ES-I3 (cell line): ENCODE measurements around the gene MYEOV.

ENCODE experiments used
- H3K36me3 ChIP-seq: 2 replicates; pipeline ENCODE4 v1.6.1; 2013; ENCODE audit warnings: mild to moderate bottlenecking, low read length, control low read depth, moderate library complexity; ENCODE audit not compliant: insufficient read depth
- H3K4me1 ChIP-seq: 2 replicates; pipeline ENCODE4 v1.6.1; 2013; ENCODE audit warnings: mild to moderate bottlenecking, control low read depth, low read length; ENCODE audit not compliant: insufficient read depth
- H3K9ac ChIP-seq: 2 replicates; pipeline ENCODE4 v1.6.1; 2013; ENCODE audit warnings: low read depth, mild to moderate bottlenecking, low read length, moderate library complexity
- H3K9me3 ChIP-seq: 2 replicates; pipeline ENCODE4 v1.6.1; 2013; ENCODE audit warnings: mild to moderate bottlenecking, low read length, moderate library complexity; ENCODE audit not compliant: control insufficient read depth, insufficient read depth

The MYEOV gene

GRCh38 chr11:69307421-69307820 is 13.5 kb downstream of the MYEOV start:
- Histone ChIP-seq H3K36me3 (no peaks in the 10 kb centered on the region), H3K4me1 (no peaks in the 10 kb centered on the region; the same call in 1 of the 2 replicates), H3K9ac (no peak overlapping the region), H3K9me3 (no peaks in the 10 kb centered on the region)

- Histone ChIP-seq H3K9me3 (no peaks in the 10 kb centered on the region), H3K36me3 (no peaks in the 10 kb centered on the region), H3K9ac (no peak overlapping the region), H3K4me1 (no peaks in the 10 kb centered on the region; the same call in 1 of the 2 replicates)
These were observed 14.0 kb downstream of the MYEOV start for GRCh38 chr11:69307871-69308431.

- H3K9ac ChIP-seq = no peak overlapping the region
- H3K36me3 ChIP-seq = no peaks in the 10 kb centered on the region
- H3K4me1 ChIP-seq = no peaks in the 10 kb centered on the region; the same call in 1 of the 2 replicates
- H3K9me3 ChIP-seq = no peaks in the 10 kb centered on the region
These were observed 14.5 kb downstream of the MYEOV start for GRCh38 chr11:69308491-69308911.

GRCh38 chr11:69308936-69309615 is 15.1 kb downstream of the MYEOV start:
- no peaks in the 10 kb centered on the region for H3K9me3 ChIP-seq

GRCh38 chr11:69309631-69310280 is 15.8 kb downstream of the MYEOV start:
- H3K4me1 ChIP-seq = no peaks in the 10 kb centered on the region; the same call in 1 of the 2 replicates
- no peaks in the 10 kb centered on the region for H3K36me3 ChIP-seq
- no peak overlapping the region for H3K9ac ChIP-seq
- no peaks in the 10 kb centered on the region for H3K9me3 ChIP-seq

More at GRCh38 chr11:69308936-69309615, 15.1 kb downstream of the MYEOV start:
- H3K9ac ChIP-seq = no peak overlapping the region
- no peaks in the 10 kb centered on the region; the same call in 1 of the 2 replicates for H3K4me1 ChIP-seq
- no peaks in the 10 kb centered on the region for H3K36me3 ChIP-seq

GRCh38 chr11:69310351-69310750 is 16.4 kb downstream of the MYEOV start:
- Histone ChIP-seq H3K4me1 (no peaks in the 10 kb centered on the region; the same call in 1 of the 2 replicates), H3K9me3 (no peaks in the 10 kb centered on the region), H3K9ac (no peak overlapping the region), H3K36me3 (no peaks in the 10 kb centered on the region)

GRCh38 chr11:69310934-69311766 is 17.2 kb downstream of the MYEOV start:
- H3K36me3 ChIP-seq = no peaks in the 10 kb centered on the region
- no peaks in the 10 kb centered on the region for H3K9me3 ChIP-seq
- H3K4me1 ChIP-seq = no peaks in the 10 kb centered on the region; the same call in 1 of the 2 replicates
- H3K9ac ChIP-seq = no peak overlapping the region

- Histone ChIP-seq H3K9me3 (no peaks in the 10 kb centered on the region), H3K4me1 (no peaks in the 10 kb centered on the region; the same call in 1 of the 2 replicates), H3K9ac (no peak overlapping the region), H3K36me3 (no peaks in the 10 kb centered on the region)
These were observed 17.9 kb downstream of the MYEOV start for GRCh38 chr11:69311767-69312385.

- H3K36me3 ChIP-seq = no peaks in the 10 kb centered on the region
- H3K9me3 ChIP-seq = no peaks in the 10 kb centered on the region
- H3K9ac ChIP-seq = no peak overlapping the region
- no peaks in the 10 kb centered on the region; the same call in 1 of the 2 replicates for H3K4me1 ChIP-seq
These were observed 18.8 kb downstream of the MYEOV start for GRCh38 chr11:69312453-69313404.

- Histone ChIP-seq H3K9me3 (no peaks in the 10 kb centered on the region), H3K9ac (no peak overlapping the region), H3K36me3 (no peaks in the 10 kb centered on the region), H3K4me1 (no peaks in the 10 kb centered on the region; the same call in 1 of the 2 replicates)
These were observed 20.0 kb downstream of the MYEOV start for GRCh38 chr11:69313992-69314391.

GRCh38 chr11:69314555-69314954 is 20.6 kb downstream of the MYEOV start:
- H3K4me1 ChIP-seq = no peaks in the 10 kb centered on the region; the same call in 1 of the 2 replicates

GRCh38 chr11:69316956-69317355 is 23.0 kb downstream of the MYEOV start:
- Histone ChIP-seq H3K9me3 (no peaks in the 10 kb centered on the region), H3K36me3 (no peaks in the 10 kb centered on the region), H3K4me1 (no peaks in the 10 kb centered on the region; the same call in 1 of the 2 replicates), H3K9ac (no peak overlapping the region)

More at GRCh38 chr11:69314555-69314954, 20.6 kb downstream of the MYEOV start:
- no peaks in the 10 kb centered on the region for H3K9me3 ChIP-seq
- no peak overlapping the region for H3K9ac ChIP-seq
- H3K36me3 ChIP-seq = no peaks in the 10 kb centered on the region
